Measurements from ENCODE around the gene NMNAT1.
"Not testable (repeated sequence)": the region's sequence is repeated elsewhere in the genome, so short reads cannot be mapped to it uniquely, and the experiment has no call there.

Gene NMNAT1

GRCh38 chr1:9922342-9922741 lies 20.9 kb upstream of the NMNAT1 start:
- no peak for DNase-seq

- DNase-seq, result no peak
These were observed 16.0 kb upstream of the NMNAT1 start for GRCh38 chr1:9927259-9927658.

- DNase-seq, result no peak
These were observed 13.6 kb upstream of the NMNAT1 start for GRCh38 chr1:9929431-9930385.

GRCh38 chr1:9942399-9942938 lies 806 bp upstream of the NMNAT1 start:
- no peak for DNase-seq

- DNase-seq, result no peak
These were observed 3.0 kb downstream of the NMNAT1 start for GRCh38 chr1:9946315-9946714.

- no peak for DNase-seq
These were observed 14.5 kb downstream of the NMNAT1 start for GRCh38 chr1:9957726-9958125.

GRCh38 chr1:9960011-9960410 lies 16.7 kb downstream of the NMNAT1 start:
- DNase-seq, result no peak

GRCh38 chr1:9960706-9961562 lies 17.7 kb downstream of the NMNAT1 start:
- no peak for DNase-seq

- DNase-seq, result no peak
These were observed 41.0 kb downstream of the NMNAT1 start for GRCh38 chr1:9984253-9984652.

GRCh38 chr1:9985001-9985400 lies 41.7 kb downstream of the NMNAT1 start:
- DNase-seq, result no peak

GRCh38 chr1:9989773-9990172 lies 46.5 kb downstream of the NMNAT1 start:
- DNase-seq, result no peak

GRCh38 chr1:9990944-9991343 lies 47.7 kb downstream of the NMNAT1 start:
- no peak for DNase-seq

GRCh38 chr1:9992910-9993309 lies 49.6 kb downstream of the NMNAT1 start:
- no peak for DNase-seq

GRCh38 chr1:9993561-9994075 lies 50.3 kb downstream of the NMNAT1 start:
- DNase-seq, result no peak

GRCh38 chr1:9996624-9997582 lies 53.6 kb downstream of the NMNAT1 start, which contains the start of gene RBP7:
Gene RBP7, plus strand, starts transcription at chr1:9997228. Its CDS starts 31 bp downstream, at chr1:9997259.
- DNase-seq, result no peak

- DNase-seq, result no peak
These were observed 57.9 kb downstream of the NMNAT1 start for GRCh38 chr1:10001016-10001665.

GRCh38 chr1:10005248-10005647 lies 62.0 kb downstream of the NMNAT1 start:
- not testable (repeated sequence) for DNase-seq

- no peak for DNase-seq
These were observed 63.9 kb downstream of the NMNAT1 start for GRCh38 chr1:10007169-10007568.

GRCh38 chr1:10014016-10014415 lies 70.7 kb downstream of the NMNAT1 start:
- DNase-seq, result no peak

GRCh38 chr1:10019561-10019960 lies 76.3 kb downstream of the NMNAT1 start:
- no peak for DNase-seq

GRCh38 chr1:10020086-10020485 lies 76.8 kb downstream of the NMNAT1 start:
- no peak for DNase-seq

All from GOT3 (cell line).